ENCODE results near the gene SLC5A12.

- TF ChIP-seq POLR2AphosphoS5 (IDR thresholded peaks at IDR 0.05) (no peak), CTCF (IDR thresholded peaks at IDR 0.05) (no peak), POLR2A (IDR thresholded peaks at IDR 0.05) (no peak)
Measured at GRCh38 chr11:26632691-26633159, 89.1 kb downstream of the SLC5A12 start.

All from gastroesophageal sphincter (tissue), 3 donors.